ENCODE results near the gene POLK.

- TF ChIP-seq CEBPB (IDR thresholded peaks at IDR 0.05) (no peak), EP300 (IDR thresholded peaks at IDR 0.05; ENCODE audit: borderline replicate concordance) (no peak), MAX (IDR thresholded peaks at IDR 0.05) (no peak), RAD21 (IDR thresholded peaks at IDR 0.05; ENCODE audit: low read depth) (no peak), USF1 (IDR thresholded peaks at IDR 0.05) (no peak), FOXM1 (IDR thresholded peaks at IDR 0.05; ENCODE audit: borderline replicate concordance, low read depth) (no peak), TEAD4 (IDR thresholded peaks at IDR 0.05) (no peak), YY1 (IDR thresholded peaks at IDR 0.05; ENCODE audit: low read depth) (no peak), CREB1 (IDR thresholded peaks at IDR 0.05; ENCODE audit: low read depth) (no peak), TCF12 (IDR thresholded peaks at IDR 0.05; ENCODE audit: low read depth) (no peak), ZBTB7A (IDR thresholded peaks at IDR 0.05; ENCODE audit: low read depth) (no peak), NFIC (IDR thresholded peaks at IDR 0.05) (no peak)
Observed at GRCh38 chr5:75509546-75509945, 2.1 kb upstream of the POLK start.
